ENCODE measurements around the gene UBE2H.

DNA sequence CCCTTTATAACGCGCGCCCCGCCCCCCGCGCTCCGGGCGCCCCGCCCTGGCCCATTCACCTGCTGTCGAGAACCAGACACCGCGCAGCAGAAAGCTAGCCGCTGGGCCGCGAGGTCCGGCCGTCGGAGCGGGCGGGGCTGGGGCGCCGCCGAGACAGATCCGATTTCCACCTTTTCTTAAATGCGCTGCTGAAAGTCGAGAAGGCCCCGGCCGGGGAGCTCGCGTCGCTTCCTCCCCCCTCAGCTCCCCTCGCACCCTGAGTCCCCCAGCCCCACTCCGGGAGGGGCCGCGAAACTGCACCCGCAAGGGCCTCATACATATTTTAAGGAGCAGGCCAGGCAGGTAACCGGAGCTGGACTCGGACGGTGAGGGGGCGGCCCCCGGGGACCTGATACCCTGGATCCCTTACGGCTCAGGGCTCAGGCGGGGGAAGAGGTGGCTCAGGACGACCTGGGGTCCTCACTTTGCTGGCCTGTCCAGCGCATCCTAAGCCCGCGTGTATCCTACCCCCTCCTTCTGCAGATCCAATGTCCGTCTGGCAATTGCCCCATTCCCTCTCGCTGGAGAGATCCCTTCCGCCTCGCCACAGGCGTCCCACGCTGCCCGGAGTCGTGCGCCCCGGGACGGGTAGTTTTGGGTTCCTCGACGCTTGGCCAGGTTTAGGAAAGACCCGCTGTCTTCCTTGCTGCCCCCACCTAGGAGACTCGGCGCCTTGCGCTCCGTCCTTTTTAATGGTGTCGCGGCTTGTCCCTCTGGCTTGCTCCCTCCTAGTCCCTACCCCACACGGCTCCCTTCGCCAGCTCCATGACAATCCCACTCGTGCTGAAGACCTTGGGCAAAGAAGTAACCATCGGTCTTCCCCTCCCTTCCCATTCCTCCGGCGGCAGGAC lies 170.6 kb downstream of the UBE2H start:
- TF ChIP-seq POLR2AphosphoS5 (IDR thresholded peaks at IDR 0.05) (no peak), EP300 (IDR thresholded peaks at IDR 0.05) (no peak)
- TF ChIP-seq, protein P1, sequence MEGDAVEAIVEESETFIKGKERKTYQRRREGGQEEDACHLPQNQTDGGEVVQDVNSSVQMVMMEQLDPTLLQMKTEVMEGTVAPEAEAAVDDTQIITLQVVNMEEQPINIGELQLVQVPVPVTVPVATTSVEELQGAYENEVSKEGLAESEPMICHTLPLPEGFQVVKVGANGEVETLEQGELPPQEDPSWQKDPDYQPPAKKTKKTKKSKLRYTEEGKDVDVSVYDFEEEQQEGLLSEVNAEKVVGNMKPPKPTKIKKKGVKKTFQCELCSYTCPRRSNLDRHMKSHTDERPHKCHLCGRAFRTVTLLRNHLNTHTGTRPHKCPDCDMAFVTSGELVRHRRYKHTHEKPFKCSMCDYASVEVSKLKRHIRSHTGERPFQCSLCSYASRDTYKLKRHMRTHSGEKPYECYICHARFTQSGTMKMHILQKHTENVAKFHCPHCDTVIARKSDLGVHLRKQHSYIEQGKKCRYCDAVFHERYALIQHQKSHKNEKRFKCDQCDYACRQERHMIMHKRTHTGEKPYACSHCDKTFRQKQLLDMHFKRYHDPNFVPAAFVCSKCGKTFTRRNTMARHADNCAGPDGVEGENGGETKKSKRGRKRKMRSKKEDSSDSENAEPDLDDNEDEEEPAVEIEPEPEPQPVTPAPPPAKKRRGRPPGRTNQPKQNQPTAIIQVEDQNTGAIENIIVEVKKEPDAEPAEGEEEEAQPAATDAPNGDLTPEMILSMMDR (IDR thresholded peaks at IDR 0.05), result no peak

All from stomach (tissue), 4 donors.